GM23338 (cell line): ENCODE data around the gene TCL1A. TPM values are rescaled to one million over a fixed set of nuclear protein-coding genes. Genes with fewer than 3 reads are reported as not detected.

Experiments used
- ATAC-seq: fragments of 200-7000 bp; cut with Tn5 transposase; 3 replicates; pipeline ENCODE4 v1.9.1; 2020
- DNase-seq: peaks from one replicate; pipeline ENCODE4 v3.0.0-alpha.2; 2015; ENCODE audit warnings: low spot score
- H2AFZ ChIP-seq: fragments of 200-600 bp; sonication (generic); 2 replicates; pipeline ENCODE4 v1.8.0; 2016; ENCODE audit warnings: antibody characterized with exemption, mild to moderate bottlenecking, moderate library complexity
- H3F3A ChIP-seq: fragments of 200-600 bp; sonication (generic); replicated peaks from 2 replicates; pipeline ENCODE4 v1.8.0; 2017; ENCODE audit warnings: antibody characterized with exemption, mixed run types, low read depth
- H3K27ac ChIP-seq: fragments of 200-600 bp; sonication (generic); 2 replicates; pipeline ENCODE4 v1.6.1; 2016; ENCODE audit warnings: low read depth
- H3K27me3 ChIP-seq: fragments of 200-600 bp; sonication (generic); 2 replicates; pipeline ENCODE4 v1.8.0; 2016; ENCODE audit warnings: mild to moderate bottlenecking, mixed run types, moderate library complexity; ENCODE audit not compliant: insufficient read depth
- H3K36me3 ChIP-seq: fragments of 200-600 bp; sonication (generic); 2 replicates; pipeline ENCODE4 v1.8.0; 2016; ENCODE audit warnings: mild to moderate bottlenecking; ENCODE audit not compliant: insufficient read depth
- H3K4me1 ChIP-seq: fragments of 200-600 bp; sonication (generic); 2 replicates; pipeline ENCODE4 v1.8.0; 2016; ENCODE audit warnings: mild to moderate bottlenecking, moderate library complexity; ENCODE audit not compliant: insufficient read depth
- H3K4me2 ChIP-seq: fragments of 200-600 bp; sonication (generic); 2 replicates; pipeline ENCODE4 v1.7.1; 2017; ENCODE audit warnings: mixed run types
- H3K4me3 ChIP-seq: fragments of 200-600 bp; sonication (generic); 2 replicates; pipeline ENCODE4 v1.6.1; 2016; ENCODE audit warnings: mixed run types
- H3K79me2 ChIP-seq: fragments of 200-600 bp; sonication (generic); replicated peaks from 2 replicates; pipeline ENCODE4 v1.8.0; 2017; ENCODE audit warnings: mild to moderate bottlenecking; ENCODE audit not compliant: insufficient read depth
- H3K9me2 ChIP-seq: fragments of 200-600 bp; sonication (generic); 2 replicates; pipeline ENCODE4 v1.8.0; 2017; ENCODE audit not compliant: insufficient read depth
- H4K20me1 ChIP-seq: fragments of 200-600 bp; sonication (generic); replicated peaks from 2 replicates; pipeline ENCODE4 v1.8.0; 2017; ENCODE audit warnings: mild to moderate bottlenecking; ENCODE audit not compliant: insufficient read depth
- H3K27ac Mint-ChIP-seq: 2 replicates; pipeline ENCODE4 v1.8.0; 2020; ENCODE audit warnings: inconsistent platforms, mild to moderate bottlenecking, moderate library complexity, mixed read lengths
- H3K27me3 Mint-ChIP-seq: 3 replicates; pipeline ENCODE4 v1.8.0; 2022; ENCODE audit warnings: low read depth, mild to moderate bottlenecking, moderate library complexity, mixed read lengths, inconsistent platforms; ENCODE audit not compliant: insufficient read depth, poor library complexity
- H3K36me3 Mint-ChIP-seq: 3 replicates; pipeline ENCODE4 v1.8.0; 2021; ENCODE audit warnings: low read depth, mild to moderate bottlenecking, inconsistent platforms, moderate library complexity, mixed read lengths
- H3K4me1 Mint-ChIP-seq: 3 replicates; pipeline ENCODE4 v1.8.0; 2020; ENCODE audit warnings: mild to moderate bottlenecking, inconsistent platforms, mixed read lengths
- H3K4me3 Mint-ChIP-seq: 3 replicates; pipeline ENCODE4 v1.8.0; 2021; ENCODE audit warnings: moderate library complexity, mild to moderate bottlenecking, inconsistent platforms, mixed read lengths
- H3K9me3 Mint-ChIP-seq: 3 replicates; pipeline ENCODE4 v1.8.0; 2020; ENCODE audit warnings: moderate library complexity, mild to moderate bottlenecking, inconsistent platforms, mixed read lengths
- CREB1 ChIP-seq: fragments of 250-450 bp; sonication (Bioruptor Pico); IDR thresholded peaks from 2 replicates; pipeline ENCODE4 v1.5.0; 2020; ENCODE audit warnings: low read depth, mild to moderate bottlenecking, moderate library complexity
- EZH2 ChIP-seq: fragments of 200-600 bp; sonication (generic); IDR thresholded peaks from one replicate; pipeline ENCODE4 v1.8.0; 2017; ENCODE audit warnings: antibody characterized with exemption, mild to moderate bottlenecking, low read depth; ENCODE audit not compliant: unreplicated experiment
- EZH2phosphoT487 ChIP-seq: fragments of 200-600 bp; sonication (generic); IDR thresholded peaks from one replicate; pipeline ENCODE4 v1.8.1; 2018; ENCODE audit warnings: antibody characterized with exemption; ENCODE audit not compliant: unreplicated experiment
- JUNB ChIP-seq: IDR thresholded peaks from one replicate; pipeline ENCODE4 v1.6.1; 2016; ENCODE audit warnings: antibody characterized with exemption; ENCODE audit not compliant: unreplicated experiment
- NANOG ChIP-seq: IDR thresholded peaks from 2 replicates; pipeline ENCODE4 v1.6.1; 2016; ENCODE audit warnings: antibody characterized with exemption, borderline replicate concordance
- POLR2AphosphoS5 ChIP-seq: IDR thresholded peaks from 2 replicates; pipeline ENCODE4 v1.6.1; 2016; ENCODE audit warnings: antibody characterized with exemption, low read depth
- STAT1 ChIP-seq: IDR thresholded peaks from one replicate; pipeline ENCODE4 v1.6.1; 2016; ENCODE audit warnings: antibody characterized with exemption; ENCODE audit not compliant: unreplicated experiment
- ZNF114 ChIP-seq: fragments of 250-450 bp; sonication (Bioruptor Pico); IDR thresholded peaks from 2 replicates; pipeline ENCODE4 v1.5.0; 2020; ENCODE audit warnings: mild to moderate bottlenecking, moderate library complexity
- ZNF331 ChIP-seq: fragments of 250-450 bp; sonication (Bioruptor Pico); IDR thresholded peaks from 2 replicates; pipeline ENCODE4 v1.5.0; 2020; ENCODE audit warnings: low read depth, mild to moderate bottlenecking, moderate library complexity
- polyA plus RNA-seq: library from polyadenylated mRNA; unstranded; fragments of >200 nt; fragmentation: Nextera tagmentation; extraction: Ambion mirVana; gene quantifications from 2 replicates; pipeline ENCODE4 v1.2.1, GENCODE V29; 2016
- total RNA-seq: library from RNA; depleted of rRNA; stranded (reverse); fragments of >200 nt; shearing (Covaris generic); gene quantifications from 2 replicates; pipeline ENCODE4 v1.2.3, GENCODE V29; 2014
- TF ChIP-seq, protein P1 (sequence below), 2 experiments: fragments of 200-600 bp in 1 of 2; sonication (generic) in 1 of 2; conservative IDR thresholded peaks; 2 replicates each; pipeline versions ENCODE4 v1.5.1 to v1.6.1; 2016 to 2017; ENCODE audit warnings: antibody characterized with exemption in 2 of 2, low read depth in 2 of 2, mild to moderate bottlenecking in 2 of 2, moderate library complexity in 1 of 2
- TF ChIP-seq, protein P2 (sequence below): fragments of 250-450 bp; sonication (Bioruptor Pico); IDR thresholded peaks from 2 replicates; pipeline ENCODE4 v1.5.0; 2020; ENCODE audit warnings: mild to moderate bottlenecking, moderate library complexity
- TF ChIP-seq, protein P3 (sequence below): IDR thresholded peaks from 2 replicates; pipeline ENCODE4 v1.6.1; 2016; ENCODE audit warnings: antibody characterized with exemption
- TF ChIP-seq, protein P4 (sequence below): IDR thresholded peaks from one replicate; pipeline ENCODE4 v1.6.1; 2018; ENCODE audit warnings: antibody characterized with exemption; ENCODE audit not compliant: unreplicated experiment

The TCL1A gene
- total and polyA plus RNA-seq, 2 experiments from 2014 or later, result 3.6 to 5.3 TPM

DNA sequence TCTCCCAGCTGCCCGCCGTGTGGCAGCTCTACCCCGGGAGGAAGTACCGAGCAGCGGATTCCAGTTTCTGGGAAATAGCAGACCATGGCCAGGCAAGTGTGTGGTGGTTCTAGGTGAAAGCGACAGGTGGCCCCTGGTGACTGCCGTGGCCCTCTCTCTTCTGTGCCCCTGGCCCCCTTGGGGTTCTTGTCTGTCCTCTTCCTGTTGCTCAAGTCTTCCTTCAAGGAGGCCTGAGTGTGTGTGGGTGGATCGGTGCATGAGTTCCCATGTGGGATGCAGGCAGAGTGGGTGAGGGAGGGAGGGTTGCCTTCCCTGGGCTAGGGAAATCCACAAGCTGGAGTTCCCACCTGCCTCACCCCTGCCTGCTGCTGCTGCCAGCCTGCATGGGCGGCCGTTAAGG is 23.1 kb downstream of the TCL1A start:
- Mint-ChIP-seq H3K36me3 (no peaks in the 10 kb centered on the region), H3K9me3 (no peaks in the 10 kb centered on the region), H3K27ac (no peak overlapping the region), H3K4me3 (no peak overlapping the region), H3K4me1 (peaks cover 27% of the 10 kb centered on the region), H3K27me3 (peaks cover 12% of the 10 kb centered on the region)
- Histone ChIP-seq H4K20me1 (no peaks in the 10 kb centered on the region), H3K79me2 (no peaks in the 10 kb centered on the region), H3K27me3 (peaks cover 2% of the 10 kb centered on the region; the same call in 1 of the 2 replicates), H3K9me2 (no peaks in the 10 kb centered on the region; the same call in 1 of the 2 replicates), H3K4me3 (no peak overlapping the region), H3K36me3 (no peaks in the 10 kb centered on the region), H3K4me2 (no peak overlapping the region), H3K4me1 (peaks cover 23% of the 10 kb centered on the region), H2AFZ (no peak overlapping the region), H3F3A (no peaks in the 10 kb centered on the region), H3K27ac (no peak overlapping the region)
- ATAC-seq, result no peak
- DNase-seq, result no peak
- TF ChIP-seq CREB1 (CRISPR knock-in tag) (no peak), JUNB (no peak), NANOG (no peak), ZNF331 (CRISPR knock-in tag) (no peak), STAT1 (no peak), EZH2phosphoT487 (no peak), ZNF114 (no peak), POLR2AphosphoS5 (no peak), EZH2 (no peak)
- TF ChIP-seq, protein P1, sequence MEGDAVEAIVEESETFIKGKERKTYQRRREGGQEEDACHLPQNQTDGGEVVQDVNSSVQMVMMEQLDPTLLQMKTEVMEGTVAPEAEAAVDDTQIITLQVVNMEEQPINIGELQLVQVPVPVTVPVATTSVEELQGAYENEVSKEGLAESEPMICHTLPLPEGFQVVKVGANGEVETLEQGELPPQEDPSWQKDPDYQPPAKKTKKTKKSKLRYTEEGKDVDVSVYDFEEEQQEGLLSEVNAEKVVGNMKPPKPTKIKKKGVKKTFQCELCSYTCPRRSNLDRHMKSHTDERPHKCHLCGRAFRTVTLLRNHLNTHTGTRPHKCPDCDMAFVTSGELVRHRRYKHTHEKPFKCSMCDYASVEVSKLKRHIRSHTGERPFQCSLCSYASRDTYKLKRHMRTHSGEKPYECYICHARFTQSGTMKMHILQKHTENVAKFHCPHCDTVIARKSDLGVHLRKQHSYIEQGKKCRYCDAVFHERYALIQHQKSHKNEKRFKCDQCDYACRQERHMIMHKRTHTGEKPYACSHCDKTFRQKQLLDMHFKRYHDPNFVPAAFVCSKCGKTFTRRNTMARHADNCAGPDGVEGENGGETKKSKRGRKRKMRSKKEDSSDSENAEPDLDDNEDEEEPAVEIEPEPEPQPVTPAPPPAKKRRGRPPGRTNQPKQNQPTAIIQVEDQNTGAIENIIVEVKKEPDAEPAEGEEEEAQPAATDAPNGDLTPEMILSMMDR (conservative IDR thresholded peaks at IDR 0.05; ENCODE audit: low read depth in 2 of 2), result no peak
- TF ChIP-seq, protein P2, sequence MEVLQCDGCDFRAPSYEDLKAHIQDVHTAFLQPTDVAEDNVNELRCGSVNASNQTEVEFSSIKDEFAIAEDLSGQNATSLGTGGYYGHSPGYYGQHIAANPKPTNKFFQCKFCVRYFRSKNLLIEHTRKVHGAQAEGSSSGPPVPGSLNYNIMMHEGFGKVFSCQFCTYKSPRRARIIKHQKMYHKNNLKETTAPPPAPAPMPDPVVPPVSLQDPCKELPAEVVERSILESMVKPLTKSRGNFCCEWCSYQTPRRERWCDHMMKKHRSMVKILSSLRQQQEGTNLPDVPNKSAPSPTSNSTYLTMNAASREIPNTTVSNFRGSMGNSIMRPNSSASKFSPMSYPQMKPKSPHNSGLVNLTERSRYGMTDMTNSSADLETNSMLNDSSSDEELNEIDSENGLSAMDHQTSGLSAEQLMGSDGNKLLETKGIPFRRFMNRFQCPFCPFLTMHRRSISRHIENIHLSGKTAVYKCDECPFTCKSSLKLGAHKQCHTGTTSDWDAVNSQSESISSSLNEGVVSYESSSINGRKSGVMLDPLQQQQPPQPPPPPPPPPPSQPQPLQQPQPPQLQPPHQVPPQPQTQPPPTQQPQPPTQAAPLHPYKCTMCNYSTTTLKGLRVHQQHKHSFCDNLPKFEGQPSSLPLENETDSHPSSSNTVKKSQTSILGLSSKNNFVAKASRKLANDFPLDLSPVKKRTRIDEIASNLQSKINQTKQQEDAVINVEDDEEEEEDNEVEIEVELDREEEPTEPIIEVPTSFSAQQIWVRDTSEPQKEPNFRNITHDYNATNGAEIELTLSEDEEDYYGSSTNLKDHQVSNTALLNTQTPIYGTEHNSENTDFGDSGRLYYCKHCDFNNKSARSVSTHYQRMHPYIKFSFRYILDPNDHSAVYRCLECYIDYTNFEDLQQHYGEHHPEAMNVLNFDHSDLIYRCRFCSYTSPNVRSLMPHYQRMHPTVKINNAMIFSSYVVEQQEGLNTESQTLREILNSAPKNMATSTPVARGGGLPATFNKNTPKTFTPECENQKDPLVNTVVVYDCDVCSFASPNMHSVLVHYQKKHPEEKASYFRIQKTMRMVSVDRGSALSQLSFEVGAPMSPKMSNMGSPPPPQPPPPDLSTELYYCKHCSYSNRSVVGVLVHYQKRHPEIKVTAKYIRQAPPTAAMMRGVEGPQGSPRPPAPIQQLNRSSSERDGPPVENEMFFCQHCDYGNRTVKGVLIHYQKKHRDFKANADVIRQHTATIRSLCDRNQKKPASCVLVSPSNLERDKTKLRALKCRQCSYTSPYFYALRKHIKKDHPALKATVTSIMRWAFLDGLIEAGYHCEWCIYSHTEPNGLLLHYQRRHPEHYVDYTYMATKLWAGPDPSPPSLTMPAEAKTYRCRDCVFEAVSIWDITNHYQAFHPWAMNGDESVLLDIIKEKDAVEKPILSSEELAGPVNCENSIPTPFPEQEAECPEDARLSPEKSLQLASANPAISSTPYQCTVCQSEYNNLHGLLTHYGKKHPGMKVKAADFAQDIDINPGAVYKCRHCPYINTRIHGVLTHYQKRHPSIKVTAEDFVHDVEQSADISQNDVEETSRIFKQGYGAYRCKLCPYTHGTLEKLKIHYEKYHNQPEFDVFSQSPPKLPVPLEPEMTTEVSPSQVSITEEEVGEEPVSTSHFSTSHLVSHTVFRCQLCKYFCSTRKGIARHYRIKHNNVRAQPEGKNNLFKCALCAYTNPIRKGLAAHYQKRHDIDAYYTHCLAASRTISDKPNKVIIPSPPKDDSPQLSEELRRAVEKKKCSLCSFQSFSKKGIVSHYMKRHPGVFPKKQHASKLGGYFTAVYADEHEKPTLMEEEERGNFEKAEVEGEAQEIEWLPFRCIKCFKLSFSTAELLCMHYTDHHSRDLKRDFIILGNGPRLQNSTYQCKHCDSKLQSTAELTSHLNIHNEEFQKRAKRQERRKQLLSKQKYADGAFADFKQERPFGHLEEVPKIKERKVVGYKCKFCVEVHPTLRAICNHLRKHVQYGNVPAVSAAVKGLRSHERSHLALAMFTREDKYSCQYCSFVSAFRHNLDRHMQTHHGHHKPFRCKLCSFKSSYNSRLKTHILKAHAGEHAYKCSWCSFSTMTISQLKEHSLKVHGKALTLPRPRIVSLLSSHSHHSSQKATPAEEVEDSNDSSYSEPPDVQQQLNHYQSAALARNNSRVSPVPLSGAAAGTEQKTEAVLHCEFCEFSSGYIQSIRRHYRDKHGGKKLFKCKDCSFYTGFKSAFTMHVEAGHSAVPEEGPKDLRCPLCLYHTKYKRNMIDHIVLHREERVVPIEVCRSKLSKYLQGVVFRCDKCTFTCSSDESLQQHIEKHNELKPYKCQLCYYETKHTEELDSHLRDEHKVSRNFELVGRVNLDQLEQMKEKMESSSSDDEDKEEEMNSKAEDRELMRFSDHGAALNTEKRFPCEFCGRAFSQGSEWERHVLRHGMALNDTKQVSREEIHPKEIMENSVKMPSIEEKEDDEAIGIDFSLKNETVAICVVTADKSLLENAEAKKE, result no peak
- TF ChIP-seq, protein P3, sequence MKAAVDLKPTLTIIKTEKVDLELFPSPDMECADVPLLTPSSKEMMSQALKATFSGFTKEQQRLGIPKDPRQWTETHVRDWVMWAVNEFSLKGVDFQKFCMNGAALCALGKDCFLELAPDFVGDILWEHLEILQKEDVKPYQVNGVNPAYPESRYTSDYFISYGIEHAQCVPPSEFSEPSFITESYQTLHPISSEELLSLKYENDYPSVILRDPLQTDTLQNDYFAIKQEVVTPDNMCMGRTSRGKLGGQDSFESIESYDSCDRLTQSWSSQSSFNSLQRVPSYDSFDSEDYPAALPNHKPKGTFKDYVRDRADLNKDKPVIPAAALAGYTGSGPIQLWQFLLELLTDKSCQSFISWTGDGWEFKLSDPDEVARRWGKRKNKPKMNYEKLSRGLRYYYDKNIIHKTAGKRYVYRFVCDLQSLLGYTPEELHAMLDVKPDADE, result no peak
- TF ChIP-seq, protein P4, sequence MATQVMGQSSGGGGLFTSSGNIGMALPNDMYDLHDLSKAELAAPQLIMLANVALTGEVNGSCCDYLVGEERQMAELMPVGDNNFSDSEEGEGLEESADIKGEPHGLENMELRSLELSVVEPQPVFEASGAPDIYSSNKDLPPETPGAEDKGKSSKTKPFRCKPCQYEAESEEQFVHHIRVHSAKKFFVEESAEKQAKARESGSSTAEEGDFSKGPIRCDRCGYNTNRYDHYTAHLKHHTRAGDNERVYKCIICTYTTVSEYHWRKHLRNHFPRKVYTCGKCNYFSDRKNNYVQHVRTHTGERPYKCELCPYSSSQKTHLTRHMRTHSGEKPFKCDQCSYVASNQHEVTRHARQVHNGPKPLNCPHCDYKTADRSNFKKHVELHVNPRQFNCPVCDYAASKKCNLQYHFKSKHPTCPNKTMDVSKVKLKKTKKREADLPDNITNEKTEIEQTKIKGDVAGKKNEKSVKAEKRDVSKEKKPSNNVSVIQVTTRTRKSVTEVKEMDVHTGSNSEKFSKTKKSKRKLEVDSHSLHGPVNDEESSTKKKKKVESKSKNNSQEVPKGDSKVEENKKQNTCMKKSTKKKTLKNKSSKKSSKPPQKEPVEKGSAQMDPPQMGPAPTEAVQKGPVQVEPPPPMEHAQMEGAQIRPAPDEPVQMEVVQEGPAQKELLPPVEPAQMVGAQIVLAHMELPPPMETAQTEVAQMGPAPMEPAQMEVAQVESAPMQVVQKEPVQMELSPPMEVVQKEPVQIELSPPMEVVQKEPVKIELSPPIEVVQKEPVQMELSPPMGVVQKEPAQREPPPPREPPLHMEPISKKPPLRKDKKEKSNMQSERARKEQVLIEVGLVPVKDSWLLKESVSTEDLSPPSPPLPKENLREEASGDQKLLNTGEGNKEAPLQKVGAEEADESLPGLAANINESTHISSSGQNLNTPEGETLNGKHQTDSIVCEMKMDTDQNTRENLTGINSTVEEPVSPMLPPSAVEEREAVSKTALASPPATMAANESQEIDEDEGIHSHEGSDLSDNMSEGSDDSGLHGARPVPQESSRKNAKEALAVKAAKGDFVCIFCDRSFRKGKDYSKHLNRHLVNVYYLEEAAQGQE, result no peak
